ENCODE data around the gene EEF1E1.

The EEF1E1 gene

DNA sequence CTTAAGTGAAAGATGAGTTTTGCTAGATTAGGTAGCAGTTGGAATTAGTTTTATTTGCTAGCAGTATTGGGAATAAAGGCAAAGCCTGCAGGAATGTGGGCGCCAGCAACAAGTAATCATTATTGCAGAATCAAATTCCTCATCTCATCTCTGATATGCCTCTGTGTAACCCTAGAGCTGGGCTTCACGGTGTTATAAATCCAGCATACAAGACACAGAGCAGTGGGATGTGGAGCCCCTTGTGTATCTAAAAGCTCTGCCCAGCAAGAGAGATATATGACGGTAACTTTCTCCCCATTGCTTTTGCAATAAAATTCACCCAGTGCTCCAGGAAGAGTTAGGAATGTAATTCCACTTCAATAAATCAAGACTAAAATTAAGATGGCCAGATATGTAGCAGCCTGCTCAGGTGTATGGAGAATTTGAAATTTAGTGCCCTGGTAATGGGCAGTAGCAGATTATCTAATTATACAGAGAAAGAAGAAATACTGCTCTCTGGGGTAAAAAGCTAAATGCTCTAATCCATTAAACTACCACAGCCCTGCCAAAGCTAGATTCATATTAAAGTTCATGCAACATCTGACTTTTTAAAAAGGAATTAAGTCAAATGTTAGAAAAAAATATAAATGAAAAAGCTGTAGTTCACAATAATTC lies 32.6 kb downstream of the EEF1E1 start:
- no peaks in the 10 kb centered on the region for H3K27me3 ChIP-seq (ENCODE audit: insufficient read depth, poor library complexity, severe bottlenecking)
- no peak for DNase-seq (ENCODE audit: low read depth in 1 of 2, low spot score in 1 of 2)
- TF ChIP-seq, protein P1, sequence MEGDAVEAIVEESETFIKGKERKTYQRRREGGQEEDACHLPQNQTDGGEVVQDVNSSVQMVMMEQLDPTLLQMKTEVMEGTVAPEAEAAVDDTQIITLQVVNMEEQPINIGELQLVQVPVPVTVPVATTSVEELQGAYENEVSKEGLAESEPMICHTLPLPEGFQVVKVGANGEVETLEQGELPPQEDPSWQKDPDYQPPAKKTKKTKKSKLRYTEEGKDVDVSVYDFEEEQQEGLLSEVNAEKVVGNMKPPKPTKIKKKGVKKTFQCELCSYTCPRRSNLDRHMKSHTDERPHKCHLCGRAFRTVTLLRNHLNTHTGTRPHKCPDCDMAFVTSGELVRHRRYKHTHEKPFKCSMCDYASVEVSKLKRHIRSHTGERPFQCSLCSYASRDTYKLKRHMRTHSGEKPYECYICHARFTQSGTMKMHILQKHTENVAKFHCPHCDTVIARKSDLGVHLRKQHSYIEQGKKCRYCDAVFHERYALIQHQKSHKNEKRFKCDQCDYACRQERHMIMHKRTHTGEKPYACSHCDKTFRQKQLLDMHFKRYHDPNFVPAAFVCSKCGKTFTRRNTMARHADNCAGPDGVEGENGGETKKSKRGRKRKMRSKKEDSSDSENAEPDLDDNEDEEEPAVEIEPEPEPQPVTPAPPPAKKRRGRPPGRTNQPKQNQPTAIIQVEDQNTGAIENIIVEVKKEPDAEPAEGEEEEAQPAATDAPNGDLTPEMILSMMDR (IDR thresholded peaks at IDR 0.05; ENCODE audit: insufficient read depth, low read length): no peak
- TF ChIP-seq GABPA (IDR thresholded peaks at IDR 0.05; ENCODE audit: low read depth): no peak
- TF ChIP-seq POLR2AphosphoS5 (IDR thresholded peaks at IDR 0.05; ENCODE audit: low read depth): no peak
- TF ChIP-seq, protein P2, sequence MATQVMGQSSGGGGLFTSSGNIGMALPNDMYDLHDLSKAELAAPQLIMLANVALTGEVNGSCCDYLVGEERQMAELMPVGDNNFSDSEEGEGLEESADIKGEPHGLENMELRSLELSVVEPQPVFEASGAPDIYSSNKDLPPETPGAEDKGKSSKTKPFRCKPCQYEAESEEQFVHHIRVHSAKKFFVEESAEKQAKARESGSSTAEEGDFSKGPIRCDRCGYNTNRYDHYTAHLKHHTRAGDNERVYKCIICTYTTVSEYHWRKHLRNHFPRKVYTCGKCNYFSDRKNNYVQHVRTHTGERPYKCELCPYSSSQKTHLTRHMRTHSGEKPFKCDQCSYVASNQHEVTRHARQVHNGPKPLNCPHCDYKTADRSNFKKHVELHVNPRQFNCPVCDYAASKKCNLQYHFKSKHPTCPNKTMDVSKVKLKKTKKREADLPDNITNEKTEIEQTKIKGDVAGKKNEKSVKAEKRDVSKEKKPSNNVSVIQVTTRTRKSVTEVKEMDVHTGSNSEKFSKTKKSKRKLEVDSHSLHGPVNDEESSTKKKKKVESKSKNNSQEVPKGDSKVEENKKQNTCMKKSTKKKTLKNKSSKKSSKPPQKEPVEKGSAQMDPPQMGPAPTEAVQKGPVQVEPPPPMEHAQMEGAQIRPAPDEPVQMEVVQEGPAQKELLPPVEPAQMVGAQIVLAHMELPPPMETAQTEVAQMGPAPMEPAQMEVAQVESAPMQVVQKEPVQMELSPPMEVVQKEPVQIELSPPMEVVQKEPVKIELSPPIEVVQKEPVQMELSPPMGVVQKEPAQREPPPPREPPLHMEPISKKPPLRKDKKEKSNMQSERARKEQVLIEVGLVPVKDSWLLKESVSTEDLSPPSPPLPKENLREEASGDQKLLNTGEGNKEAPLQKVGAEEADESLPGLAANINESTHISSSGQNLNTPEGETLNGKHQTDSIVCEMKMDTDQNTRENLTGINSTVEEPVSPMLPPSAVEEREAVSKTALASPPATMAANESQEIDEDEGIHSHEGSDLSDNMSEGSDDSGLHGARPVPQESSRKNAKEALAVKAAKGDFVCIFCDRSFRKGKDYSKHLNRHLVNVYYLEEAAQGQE (IDR thresholded peaks at IDR 0.05; ENCODE audit: insufficient replicate concordance, low read depth): no peak
- TF ChIP-seq SPI1 (IDR thresholded peaks at IDR 0.05; ENCODE audit: borderline replicate concordance, low read depth): no peak
- H3K4me3 ChIP-seq (replicated peaks; ENCODE audit: insufficient read depth, low read length): no peak overlapping the region
- H3K27ac ChIP-seq (replicated peaks): no peak overlapping the region

DNA sequence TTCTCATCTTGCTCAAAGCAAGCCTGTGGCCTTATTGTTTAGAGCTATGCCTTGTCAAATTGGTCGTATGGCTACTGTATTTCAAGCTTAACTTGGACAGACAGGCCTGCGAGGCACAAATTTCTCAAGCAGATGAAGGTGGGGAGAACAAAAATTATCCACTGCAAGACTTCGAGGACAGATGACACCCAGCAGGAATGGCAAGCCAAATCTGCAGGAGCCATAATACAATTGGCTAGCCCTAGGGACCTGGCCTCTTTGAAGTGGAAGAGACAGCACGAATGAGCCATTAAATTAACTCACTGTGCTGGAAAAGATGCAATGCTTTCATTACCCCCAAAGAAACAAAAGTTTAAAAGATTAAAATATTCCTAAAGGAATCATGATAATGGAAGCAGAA lies 33.2 kb downstream of the EEF1E1 start:
- TF ChIP-seq, protein P1 (IDR thresholded peaks at IDR 0.05; ENCODE audit: insufficient read depth, low read length): no peak
- TF ChIP-seq, protein P2 (IDR thresholded peaks at IDR 0.05; ENCODE audit: insufficient replicate concordance, low read depth): no peak
- TF ChIP-seq SPI1 (IDR thresholded peaks at IDR 0.05; ENCODE audit: borderline replicate concordance, low read depth) (no peak), POLR2AphosphoS5 (IDR thresholded peaks at IDR 0.05; ENCODE audit: low read depth) (no peak), GABPA (IDR thresholded peaks at IDR 0.05; ENCODE audit: low read depth) (no peak)
- Histone ChIP-seq H3K27me3 (ENCODE audit: insufficient read depth, poor library complexity, severe bottlenecking) (no peaks in the 10 kb centered on the region), H3K27ac (replicated peaks) (no peak overlapping the region)

DNA sequence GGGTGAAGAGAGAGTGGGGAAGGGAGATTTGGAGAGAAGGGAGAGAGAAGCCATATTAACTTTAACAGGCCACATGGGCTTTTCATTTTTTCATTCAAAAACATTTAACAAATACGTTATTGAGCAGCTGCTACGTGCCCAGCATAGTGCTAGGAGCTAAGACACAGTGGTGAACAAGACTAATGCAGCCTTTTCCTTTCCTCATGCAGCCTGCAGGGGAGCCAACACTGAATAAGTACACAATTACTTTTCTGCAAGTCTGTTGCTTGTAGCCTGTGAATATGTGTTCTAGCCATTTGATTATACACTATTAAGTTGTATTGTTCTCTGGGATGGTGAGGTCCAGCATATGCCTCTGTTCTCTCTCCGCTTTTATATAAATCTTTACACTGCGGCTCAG lies 36.2 kb downstream of the EEF1E1 start:
- DNase-seq (ENCODE audit: low read depth in 1 of 2, low spot score in 1 of 2): no peak
- TF ChIP-seq, protein P2 (IDR thresholded peaks at IDR 0.05; ENCODE audit: insufficient replicate concordance, low read depth): no peak
- TF ChIP-seq POLR2AphosphoS5 (IDR thresholded peaks at IDR 0.05; ENCODE audit: low read depth) (no peak), SPI1 (IDR thresholded peaks at IDR 0.05; ENCODE audit: borderline replicate concordance, low read depth) (no peak), GABPA (IDR thresholded peaks at IDR 0.05; ENCODE audit: low read depth) (no peak)
- TF ChIP-seq, protein P1 (IDR thresholded peaks at IDR 0.05; ENCODE audit: insufficient read depth, low read length): no peak
- no peaks in the 10 kb centered on the region for H3K27me3 ChIP-seq (ENCODE audit: insufficient read depth, poor library complexity, severe bottlenecking)
- no peak overlapping the region for H3K4me3 ChIP-seq (replicated peaks; ENCODE audit: insufficient read depth, low read length)
- no peak overlapping the region for H3K27ac ChIP-seq (replicated peaks)

More for the DNA sequence above, 33.2 kb downstream of the EEF1E1 start:
- no peak overlapping the region for H3K4me3 ChIP-seq (replicated peaks; ENCODE audit: insufficient read depth, low read length)
- no peak for DNase-seq (ENCODE audit: low read depth in 1 of 2, low spot score in 1 of 2)
